SU-DHL-6 (cell line): ENCODE measurements around the gene C2CD2.

Experiments
- CTCF ChIP-seq: fragments of 200-600 bp; sonication (generic); IDR thresholded peaks from one replicate; pipeline ENCODE4 v1.5.1; 2017; ENCODE audit warnings: antibody characterized with exemption, mild to moderate bottlenecking, low read length, moderate library complexity; ENCODE audit not compliant: insufficient read depth, poor library complexity, severe bottlenecking
- EZH2phosphoT487 ChIP-seq: fragments of 200-600 bp; sonication (generic), shearing (Covaris generic); conservative IDR thresholded peaks from 2 replicates; pipeline ENCODE4 v1.6.1; 2018; ENCODE audit warnings: mild to moderate bottlenecking, antibody characterized with exemption, low read length, moderate library complexity, mixed read lengths

GRCh38 chr21:41891132-41891531 lies 62.7 kb downstream of the C2CD2 start:
- TF ChIP-seq CTCF = no peak
- TF ChIP-seq EZH2phosphoT487 = no peak
